Left lung (tissue), 10 donors: ENCODE measurements around the gene C22orf39. TPM values are rescaled to one million over a fixed set of nuclear protein-coding genes. Genes with fewer than 3 reads are reported as not detected.
A peak's percentile ranks its signal among the peaks of the same experiment; 100 is the strongest.

Source experiments
- ATAC-seq: fragments of 200-7000 bp; cut with Tn5 transposase; one replicate; pipeline ENCODE4 v1.9.1; 2020; ENCODE audit warnings: moderate library complexity
- DNase-seq, 4 donors: peaks; one replicate each; pipeline ENCODE4 v3.0.0-alpha.2; 2013 to 2020
- H3K27ac ChIP-seq, 2 donors: fragments of 200-600 bp; sonication (generic) in 1 of 2; one replicate each; pipeline versions ENCODE4 v1.5.0 to v1.8.0; 2020 to 2021
- H3K27me3 ChIP-seq, 2 donors: fragments of 200-600 bp; sonication (generic) in 1 of 2; one replicate each; pipeline versions ENCODE4 v1.5.0 to v1.8.0; 2020 to 2021
- H3K36me3 ChIP-seq, 2 donors: fragments of 200-600 bp; sonication (generic) in 1 of 2; one replicate each; pipeline versions ENCODE4 v1.5.0 to v1.8.0; 2020 to 2021
- H3K4me1 ChIP-seq, 2 donors: fragments of 200-600 bp; one replicate each; pipeline ENCODE4 v1.8.0; 2021
- H3K4me3 ChIP-seq, 2 donors: fragments of 200-600 bp; sonication (generic) in 1 of 2; one replicate each; pipeline versions ENCODE4 v1.5.0 to v1.8.0; 2020 to 2021; ENCODE audit warnings: mild to moderate bottlenecking in 1 of 2
- H3K9me3 ChIP-seq, 2 donors: fragments of 200-600 bp; sonication (generic) in 1 of 2; one replicate each; pipeline versions ENCODE4 v1.5.0 to v1.8.0; 2020 to 2021
- intact Hi-C, 2 donors: fragments of 100-400 bp; cut with DNase I; formaldehyde crosslinking; loops; one replicate each; pipeline versions ENCODE4 v1.11.2 to v1.14.2; 2022
- polyA plus RNA-seq, 6 donors: library from polyadenylated mRNA; unstranded; fragments of 120-200 nt; gene quantifications; one replicate each; pipeline ENCODE4 v1.2.1, GENCODE V29; 2013; ENCODE audit not compliant: insufficient read length in 6 of 6
- total RNA-seq, 2 donors: library from RNA; stranded (reverse); fragmentation: NEBNext Ultra II Directional; extraction: Animal tissue kit (Norgen Biotek cat#: 25700); gene quantifications; one replicate each; pipeline ENCODE4 v1.2.1, GENCODE V29; 2021
- TF ChIP-seq, protein P1 (sequence below), 2 donors: fragments of 200-600 bp; sonication (generic) in 1 of 2; IDR thresholded peaks; one replicate each; pipeline versions ENCODE4 v1.5.0 to v1.8.0; 2021; ENCODE audit warnings: antibody characterized with exemption in 2 of 2
- donor health status: DM: no; HTN: yes; CAD: no.
- donor health status: DM: no; HTN: no; CAD: no.

The C22orf39 gene
- total and polyA plus RNA-seq, 8 donors, result 30.1 to 42.9 (median 37.1) TPM

DNA sequence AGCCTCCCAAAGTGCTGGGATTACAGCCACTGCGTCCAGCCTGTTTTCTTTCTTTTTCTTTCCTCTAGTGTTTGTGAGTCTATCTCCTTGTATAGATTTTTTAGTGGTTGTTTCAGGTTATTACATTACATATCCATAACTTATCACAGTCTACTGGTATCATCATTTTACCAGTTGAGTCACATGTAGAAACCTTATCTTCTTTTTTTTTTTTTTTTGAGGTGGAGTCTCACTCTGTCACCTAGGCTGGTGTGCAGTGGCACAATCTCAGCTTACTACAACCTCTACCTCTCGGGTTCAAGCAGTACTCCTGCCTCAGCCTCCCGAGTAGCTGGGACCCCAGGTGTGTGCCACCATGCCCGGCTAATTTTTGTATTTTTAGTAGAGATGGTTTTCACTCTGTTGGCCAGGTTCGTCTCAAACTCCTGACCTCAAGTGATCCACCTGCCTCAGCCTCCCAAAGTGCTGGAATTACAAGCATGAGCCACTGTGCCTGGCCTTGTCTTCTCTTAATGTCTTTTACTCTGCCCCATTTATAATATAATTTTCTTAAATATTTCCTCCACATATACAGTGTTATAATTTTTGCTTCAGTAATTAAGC is 43.2 kb upstream of the C22orf39 start:
- intact Hi-C loops, result loop anchor here (10.0 kb wide), 2 partner anchors 134 to 144 kb away; no protein-coding TSS in a partner anchor
- Histone ChIP-seq H3K27me3 (no peaks in the 10 kb centered on the region), H3K9me3 (no peaks in the 10 kb centered on the region), H3K36me3 (peaks cover 0 to 12% of the 10 kb centered on the region in 2 donors), H3K4me1 (no peaks in the 10 kb centered on the region), H3K27ac (no peak overlapping the region), H3K4me3 (no peak overlapping the region)
- TF ChIP-seq, protein P1, sequence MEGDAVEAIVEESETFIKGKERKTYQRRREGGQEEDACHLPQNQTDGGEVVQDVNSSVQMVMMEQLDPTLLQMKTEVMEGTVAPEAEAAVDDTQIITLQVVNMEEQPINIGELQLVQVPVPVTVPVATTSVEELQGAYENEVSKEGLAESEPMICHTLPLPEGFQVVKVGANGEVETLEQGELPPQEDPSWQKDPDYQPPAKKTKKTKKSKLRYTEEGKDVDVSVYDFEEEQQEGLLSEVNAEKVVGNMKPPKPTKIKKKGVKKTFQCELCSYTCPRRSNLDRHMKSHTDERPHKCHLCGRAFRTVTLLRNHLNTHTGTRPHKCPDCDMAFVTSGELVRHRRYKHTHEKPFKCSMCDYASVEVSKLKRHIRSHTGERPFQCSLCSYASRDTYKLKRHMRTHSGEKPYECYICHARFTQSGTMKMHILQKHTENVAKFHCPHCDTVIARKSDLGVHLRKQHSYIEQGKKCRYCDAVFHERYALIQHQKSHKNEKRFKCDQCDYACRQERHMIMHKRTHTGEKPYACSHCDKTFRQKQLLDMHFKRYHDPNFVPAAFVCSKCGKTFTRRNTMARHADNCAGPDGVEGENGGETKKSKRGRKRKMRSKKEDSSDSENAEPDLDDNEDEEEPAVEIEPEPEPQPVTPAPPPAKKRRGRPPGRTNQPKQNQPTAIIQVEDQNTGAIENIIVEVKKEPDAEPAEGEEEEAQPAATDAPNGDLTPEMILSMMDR (IDR thresholded peaks at IDR 0.05), result no peak
- ATAC-seq, result no peak
- DNase-seq, result no peak

DNA sequence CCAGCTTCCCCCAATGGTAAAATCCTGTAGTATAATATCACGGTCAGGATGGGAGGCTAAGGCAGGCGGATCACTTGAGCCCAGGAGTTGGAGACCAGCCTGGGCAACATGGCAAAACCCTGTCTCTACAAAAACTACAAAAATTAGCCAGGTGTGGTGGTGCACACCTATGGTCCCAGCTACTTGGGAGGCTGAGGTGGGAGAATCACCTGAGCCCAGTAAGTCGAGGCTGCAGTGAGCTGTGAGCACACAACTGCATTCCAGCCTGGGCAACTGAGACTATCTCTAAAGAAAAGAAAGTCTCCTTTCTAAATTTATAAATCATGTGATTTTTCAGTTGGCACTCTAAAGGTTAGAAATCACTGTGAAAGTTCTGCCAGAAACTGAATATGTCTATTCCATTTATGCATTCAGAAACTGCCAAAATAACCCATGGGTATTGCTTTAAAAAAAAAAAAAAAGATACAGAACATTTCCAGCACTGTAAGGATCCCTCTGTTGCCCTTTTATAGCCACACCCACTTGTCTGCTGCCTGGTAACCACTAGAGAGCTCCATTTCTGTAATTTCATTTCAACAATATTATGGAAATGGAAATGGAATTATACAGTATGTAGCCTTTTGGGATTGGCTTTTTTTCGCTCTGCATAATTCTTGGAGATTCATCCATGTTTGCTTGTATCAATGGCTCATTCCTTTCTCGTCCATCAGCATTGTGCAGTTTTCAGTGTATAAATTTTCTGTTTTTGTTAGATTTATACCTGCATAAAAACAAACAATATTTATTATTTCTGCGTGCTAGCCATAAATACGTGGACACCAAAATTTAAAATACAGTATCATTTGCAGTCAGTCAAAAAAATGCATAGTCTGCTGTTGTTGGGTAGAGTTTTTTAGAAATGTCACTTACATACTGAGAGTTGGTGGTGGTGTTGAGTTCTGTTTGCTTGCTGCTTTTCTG is 41.7 kb upstream of the C22orf39 start:
- peaks cover 0 to 9% of the 10 kb centered on the region in 2 donors for H3K36me3 ChIP-seq
- ATAC-seq, result peak; percentile 67
- H3K27ac ChIP-seq, result no peak overlapping the region
- H3K9me3 ChIP-seq, result no peaks in the 10 kb centered on the region
- TF ChIP-seq, protein P1 (IDR thresholded peaks at IDR 0.05), result no peak
- H3K27me3 ChIP-seq, result no peaks in the 10 kb centered on the region
- peak in 1 of 4 donors; percentile 23 for DNase-seq
- no peaks in the 10 kb centered on the region for H3K4me1 ChIP-seq
- no peak overlapping the region for H3K4me3 ChIP-seq
- intact Hi-C loops, result no loop called here

DNA sequence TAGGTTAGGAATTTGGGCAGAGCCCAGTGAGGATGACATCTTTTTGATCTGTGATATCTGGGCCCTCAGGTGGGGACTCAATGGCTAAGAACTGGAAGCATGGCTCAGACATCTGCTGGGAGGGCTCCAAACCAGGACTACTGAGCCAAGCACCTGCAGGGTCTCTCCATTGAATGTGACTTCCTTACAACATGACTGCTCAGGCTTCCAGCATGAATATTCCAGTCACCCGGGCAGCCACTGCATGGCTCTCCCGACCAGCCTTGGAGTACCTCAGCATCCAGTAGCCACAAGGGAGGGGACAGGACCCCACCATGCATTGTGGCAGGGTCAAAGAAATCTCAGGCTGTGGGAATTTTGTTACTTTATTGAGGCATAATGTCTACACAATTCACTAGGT is 40.8 kb upstream of the C22orf39 start:
- no peaks in the 10 kb centered on the region for H3K27me3 ChIP-seq
- intact Hi-C loops, result no loop called here
- DNase-seq (no peak), ATAC-seq (no peak)
- no peak overlapping the region for H3K4me3 ChIP-seq
- H3K9me3 ChIP-seq, result no peaks in the 10 kb centered on the region
- H3K36me3 ChIP-seq, result peaks cover 0 to 4% of the 10 kb centered on the region in 2 donors
- H3K27ac ChIP-seq, result no peak overlapping the region
- no peaks in the 10 kb centered on the region for H3K4me1 ChIP-seq
- TF ChIP-seq, protein P1 (IDR thresholded peaks at IDR 0.05), result no peak

DNA sequence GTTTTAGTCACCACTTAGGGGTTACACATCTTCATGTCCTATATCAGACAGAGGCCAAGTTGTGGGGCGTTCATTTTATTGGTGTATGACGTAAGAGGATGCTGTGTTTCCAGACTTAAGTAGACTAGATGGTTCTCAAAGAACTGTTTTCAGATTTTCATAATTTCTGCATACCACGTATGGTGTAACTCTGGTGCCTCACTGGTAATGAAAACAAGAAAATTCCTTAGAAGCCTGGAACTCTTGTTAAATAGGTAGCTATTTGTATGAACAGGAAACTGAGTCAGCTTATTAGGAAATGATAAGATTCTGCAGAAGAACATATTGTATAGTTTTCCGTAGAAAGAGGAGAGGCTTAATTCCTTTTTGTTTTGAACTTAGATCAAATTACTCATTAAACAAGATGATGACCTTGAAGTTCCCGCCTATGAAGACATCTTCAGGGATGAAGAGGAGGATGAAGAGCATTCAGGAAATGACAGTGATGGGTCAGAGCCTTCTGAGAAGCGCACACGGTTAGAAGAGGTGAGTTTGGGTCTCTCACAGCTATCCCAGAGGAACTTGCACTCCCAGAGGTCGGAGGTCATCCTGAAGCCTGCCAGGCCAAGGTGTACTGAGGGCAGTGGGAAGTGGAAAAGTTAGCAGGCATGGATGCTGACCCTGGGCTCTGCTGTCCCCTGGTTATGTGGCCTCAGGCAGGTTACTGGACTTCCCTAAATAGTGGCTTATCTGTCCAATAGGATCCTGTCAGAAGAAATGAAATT is 36.2 kb upstream of the C22orf39 start:
- Histone ChIP-seq H3K27me3 (no peaks in the 10 kb centered on the region), H3K9me3 (no peaks in the 10 kb centered on the region), H3K27ac (no peak overlapping the region), H3K4me1 (peaks cover 4 to 9% of the 10 kb centered on the region in 2 donors), H3K4me3 (no peak overlapping the region), H3K36me3 (peaks cover 0 to 4% of the 10 kb centered on the region in 2 donors)
- TF ChIP-seq, protein P1 (IDR thresholded peaks at IDR 0.05), result no peak
- intact Hi-C loops, result no loop called here
- DNase-seq (no peak), ATAC-seq (no peak)
